Fibroblast of skin of right biceps (primary cell): ENCODE measurements around the gene OLA1.

Experiments used
- DNase-seq: peaks from one replicate; pipeline ENCODE4 v3.0.0-alpha.2; 2013

Gene OLA1

GRCh38 chr2:174059884-174060244 lies 188.5 kb downstream of the OLA1 start:
- peak; percentile 51 for DNase-seq

- DNase-seq, result peak; percentile 62
These were observed 189.0 kb downstream of the OLA1 start for GRCh38 chr2:174059178-174059883.

- no peak for DNase-seq
These were observed 189.9 kb downstream of the OLA1 start for GRCh38 chr2:174058456-174058855.

GRCh38 chr2:174058026-174058425 lies 190.3 kb downstream of the OLA1 start:
- DNase-seq, result no peak

- no peak for DNase-seq
These were observed 193.4 kb downstream of the OLA1 start for GRCh38 chr2:174054926-174055325.

GRCh38 chr2:174053355-174054151 lies 194.8 kb downstream of the OLA1 start:
- DNase-seq, result no peak

GRCh38 chr2:174052584-174052976 lies 195.8 kb downstream of the OLA1 start:
- DNase-seq, result no peak

GRCh38 chr2:174051741-174052583 lies 196.4 kb downstream of the OLA1 start:
- peak; percentile 75 for DNase-seq

- DNase-seq, result no peak
These were observed 197.3 kb downstream of the OLA1 start for GRCh38 chr2:174051068-174051467.

- no peak for DNase-seq
These were observed 198.4 kb downstream of the OLA1 start for GRCh38 chr2:174049895-174050294.

- no peak for DNase-seq
These were observed 200.1 kb downstream of the OLA1 start for GRCh38 chr2:174048243-174048642.

GRCh38 chr2:174047746-174048145 lies 200.6 kb downstream of the OLA1 start:
- no peak for DNase-seq

- DNase-seq, result no peak
These were observed 202.2 kb downstream of the OLA1 start for GRCh38 chr2:174046172-174046571.

- DNase-seq, result no peak
These were observed 203.8 kb downstream of the OLA1 start for GRCh38 chr2:174044556-174044955.

- no peak for DNase-seq
These were observed 208.0 kb downstream of the OLA1 start for GRCh38 chr2:174040417-174040701.

GRCh38 chr2:174039551-174040416 lies 208.5 kb downstream of the OLA1 start:
- peak; percentile 94 for DNase-seq

GRCh38 chr2:174038462-174038861 lies 209.9 kb downstream of the OLA1 start:
- DNase-seq, result no peak

GRCh38 chr2:174036825-174037224 lies 211.5 kb downstream of the OLA1 start:
- DNase-seq, result no peak

GRCh38 chr2:174035981-174036742 lies 212.2 kb downstream of the OLA1 start:
- no peak for DNase-seq

- DNase-seq, result peak; percentile 52
These were observed 213.2 kb downstream of the OLA1 start for GRCh38 chr2:174035117-174035635.

- no peak for DNase-seq
These were observed 215.2 kb downstream of the OLA1 start for GRCh38 chr2:174033163-174033550.

- no peak for DNase-seq
These were observed 217.1 kb downstream of the OLA1 start for GRCh38 chr2:174031226-174031625.
